Panc1 (cell line): Measurements from ENCODE around the gene TTLL10.

Source experiments
- POLR2AphosphoS5 ChIP-seq: IDR thresholded peaks from 2 replicates; pipeline ENCODE4 v1.6.1; 2012; ENCODE audit warnings: mild to moderate bottlenecking, low read depth, low read length, moderate library complexity
- TF ChIP-seq, protein P1 (sequence below): fragments of 450-650 bp; IDR thresholded peaks from 2 replicates; pipeline ENCODE4 v1.5.1; 2017; ENCODE audit warnings: mild to moderate bottlenecking
- TF ChIP-seq, protein P2 (sequence below), 2 experiments: IDR thresholded peaks; 2 replicates each; pipeline ENCODE4 v1.6.1; 2011 to 2012; ENCODE audit warnings: low read depth in 2 of 2, control low read depth in 1 of 2, low read length in 1 of 2, mild to moderate bottlenecking in 1 of 2, moderate library complexity in 1 of 2; ENCODE audit not compliant: insufficient read depth in 1 of 2

DNA sequence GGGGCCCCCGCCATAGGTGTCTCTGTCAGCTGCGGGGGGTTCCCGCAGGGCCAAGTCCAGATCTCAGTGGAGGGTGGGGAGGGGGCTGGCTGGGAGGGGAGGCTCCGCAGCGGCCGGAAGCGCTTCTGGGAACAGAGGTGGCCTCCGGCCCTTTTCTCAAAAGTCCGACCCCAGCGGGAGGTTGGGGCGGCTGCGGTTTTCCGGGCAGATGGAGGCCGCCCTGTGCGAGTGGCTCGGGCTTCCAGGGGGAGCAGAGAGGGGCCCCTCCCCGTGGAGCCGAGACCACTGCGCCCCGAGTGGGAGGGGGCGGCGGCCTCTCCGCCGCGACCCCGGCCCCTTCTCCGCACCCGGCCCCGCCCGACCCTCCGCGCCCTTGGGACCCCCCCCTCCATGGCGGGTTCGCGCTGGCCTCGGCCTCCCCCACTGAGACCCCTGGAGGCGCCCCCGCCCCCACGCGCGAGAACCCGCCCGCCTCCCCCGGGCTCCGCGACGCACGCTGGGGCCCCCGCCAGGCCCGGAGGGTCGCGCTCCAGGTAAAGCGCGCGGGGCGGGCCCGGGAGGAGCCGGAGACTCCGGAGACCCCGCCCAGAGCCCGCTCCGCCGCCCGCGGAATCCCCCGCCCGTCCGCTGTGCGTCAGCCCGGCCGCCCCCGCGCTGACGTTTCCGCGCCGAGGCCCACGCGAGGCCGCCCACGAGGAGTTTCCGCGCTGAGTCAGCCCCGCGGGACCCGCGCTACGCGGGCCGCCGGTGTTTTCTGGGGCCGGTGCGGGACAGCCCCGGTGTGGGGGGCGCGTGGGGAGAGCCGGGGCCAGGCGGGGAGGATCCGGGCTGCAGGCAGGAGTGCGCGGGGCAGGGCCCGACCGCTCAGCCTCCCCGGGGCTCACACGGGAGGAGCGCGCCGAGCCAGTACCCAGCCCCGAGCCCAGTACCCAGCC is 27.5 kb downstream of the TTLL10 start:
- TF ChIP-seq, protein P1, sequence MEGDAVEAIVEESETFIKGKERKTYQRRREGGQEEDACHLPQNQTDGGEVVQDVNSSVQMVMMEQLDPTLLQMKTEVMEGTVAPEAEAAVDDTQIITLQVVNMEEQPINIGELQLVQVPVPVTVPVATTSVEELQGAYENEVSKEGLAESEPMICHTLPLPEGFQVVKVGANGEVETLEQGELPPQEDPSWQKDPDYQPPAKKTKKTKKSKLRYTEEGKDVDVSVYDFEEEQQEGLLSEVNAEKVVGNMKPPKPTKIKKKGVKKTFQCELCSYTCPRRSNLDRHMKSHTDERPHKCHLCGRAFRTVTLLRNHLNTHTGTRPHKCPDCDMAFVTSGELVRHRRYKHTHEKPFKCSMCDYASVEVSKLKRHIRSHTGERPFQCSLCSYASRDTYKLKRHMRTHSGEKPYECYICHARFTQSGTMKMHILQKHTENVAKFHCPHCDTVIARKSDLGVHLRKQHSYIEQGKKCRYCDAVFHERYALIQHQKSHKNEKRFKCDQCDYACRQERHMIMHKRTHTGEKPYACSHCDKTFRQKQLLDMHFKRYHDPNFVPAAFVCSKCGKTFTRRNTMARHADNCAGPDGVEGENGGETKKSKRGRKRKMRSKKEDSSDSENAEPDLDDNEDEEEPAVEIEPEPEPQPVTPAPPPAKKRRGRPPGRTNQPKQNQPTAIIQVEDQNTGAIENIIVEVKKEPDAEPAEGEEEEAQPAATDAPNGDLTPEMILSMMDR = no peak
- TF ChIP-seq, protein P2, sequence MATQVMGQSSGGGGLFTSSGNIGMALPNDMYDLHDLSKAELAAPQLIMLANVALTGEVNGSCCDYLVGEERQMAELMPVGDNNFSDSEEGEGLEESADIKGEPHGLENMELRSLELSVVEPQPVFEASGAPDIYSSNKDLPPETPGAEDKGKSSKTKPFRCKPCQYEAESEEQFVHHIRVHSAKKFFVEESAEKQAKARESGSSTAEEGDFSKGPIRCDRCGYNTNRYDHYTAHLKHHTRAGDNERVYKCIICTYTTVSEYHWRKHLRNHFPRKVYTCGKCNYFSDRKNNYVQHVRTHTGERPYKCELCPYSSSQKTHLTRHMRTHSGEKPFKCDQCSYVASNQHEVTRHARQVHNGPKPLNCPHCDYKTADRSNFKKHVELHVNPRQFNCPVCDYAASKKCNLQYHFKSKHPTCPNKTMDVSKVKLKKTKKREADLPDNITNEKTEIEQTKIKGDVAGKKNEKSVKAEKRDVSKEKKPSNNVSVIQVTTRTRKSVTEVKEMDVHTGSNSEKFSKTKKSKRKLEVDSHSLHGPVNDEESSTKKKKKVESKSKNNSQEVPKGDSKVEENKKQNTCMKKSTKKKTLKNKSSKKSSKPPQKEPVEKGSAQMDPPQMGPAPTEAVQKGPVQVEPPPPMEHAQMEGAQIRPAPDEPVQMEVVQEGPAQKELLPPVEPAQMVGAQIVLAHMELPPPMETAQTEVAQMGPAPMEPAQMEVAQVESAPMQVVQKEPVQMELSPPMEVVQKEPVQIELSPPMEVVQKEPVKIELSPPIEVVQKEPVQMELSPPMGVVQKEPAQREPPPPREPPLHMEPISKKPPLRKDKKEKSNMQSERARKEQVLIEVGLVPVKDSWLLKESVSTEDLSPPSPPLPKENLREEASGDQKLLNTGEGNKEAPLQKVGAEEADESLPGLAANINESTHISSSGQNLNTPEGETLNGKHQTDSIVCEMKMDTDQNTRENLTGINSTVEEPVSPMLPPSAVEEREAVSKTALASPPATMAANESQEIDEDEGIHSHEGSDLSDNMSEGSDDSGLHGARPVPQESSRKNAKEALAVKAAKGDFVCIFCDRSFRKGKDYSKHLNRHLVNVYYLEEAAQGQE (IDR thresholded peaks at IDR 0.05; ENCODE audit: insufficient read depth in 1 of 2, low read depth in 2 of 2, low read length in 1 of 2) = no peak
- no peak for TF ChIP-seq POLR2AphosphoS5
